Activated CD8-positive, alpha-beta T cell treated with anti-CD3 and anti-CD28 coated beads for 36 hours (primary cell): Measurements from ENCODE around the gene MRPS27. TPM values are rescaled to one million over a fixed set of nuclear protein-coding genes. Genes with fewer than 3 reads are reported as not detected.

Source experiments
- ATAC-seq: fragments of 200-7000 bp; cut with Tn5 transposase; one replicate; pipeline ENCODE4 v1.10.0; 2021; ENCODE audit warnings: mild to moderate bottlenecking, moderate library complexity
- CTCF ChIA-PET: fragments of 350-600 bp; sonication (Branson Sonifier 250); formaldehyde crosslinking; loops from one replicate; lab custom pipeline; 2021; ENCODE audit warnings: antibody characterized with exemption; lab: Charles Lee
- POLR2A ChIA-PET: fragments of 350-600 bp; sonication (Branson Sonifier 250); formaldehyde crosslinking; loops from one replicate; lab custom pipeline; 2021; ENCODE audit warnings: antibody characterized with exemption; lab: Charles Lee
- DNase-seq: peaks from one replicate; pipeline ENCODE4 v3.0.0-alpha.2; 2020
- H3K27ac Mint-ChIP-seq: one replicate; pipeline ENCODE4 v1.8.0; 2021; ENCODE audit warnings: mild to moderate bottlenecking, mixed read lengths
- H3K27me3 Mint-ChIP-seq: one replicate; pipeline ENCODE4 v1.8.0; 2021; ENCODE audit warnings: mixed read lengths
- H3K36me3 Mint-ChIP-seq: one replicate; pipeline ENCODE4 v1.8.0; 2021; ENCODE audit warnings: low read depth, mixed read lengths
- H3K4me1 Mint-ChIP-seq: one replicate; pipeline ENCODE4 v1.8.0; 2021; ENCODE audit warnings: low read depth, mixed read lengths
- H3K4me3 Mint-ChIP-seq: one replicate; pipeline ENCODE4 v1.8.0; 2021; ENCODE audit warnings: mild to moderate bottlenecking, moderate library complexity, mixed read lengths
- H3K9me3 Mint-ChIP-seq: one replicate; pipeline ENCODE4 v1.8.0; 2021; ENCODE audit warnings: mixed read lengths
- CTCF ChIP-seq: fragments of 200-600 bp; IDR thresholded peaks from one replicate; pipeline ENCODE4 v1.8.0; 2022; ENCODE audit warnings: antibody characterized with exemption, mild to moderate bottlenecking
- intact Hi-C: fragments of 100-400 bp; cut with micrococcal nuclease; formaldehyde crosslinking; loops from one replicate; pipeline ENCODE4 v1.10.0; 2022
- total RNA-seq, 2 experiments: library from RNA; stranded (reverse); gene quantifications; one replicate each; pipeline ENCODE4 v1.2.3, GENCODE V29; 2021

The MRPS27 gene
- total RNA-seq, 2 experiments from 2014 or later, result 91.5 to 99.1 TPM

- ChIA-PET CTCF (no interaction called here), POLR2A (no interaction called here)
- H3K36me3 Mint-ChIP-seq, result peaks cover 19% of the 10 kb centered on the region
- H3K4me1 Mint-ChIP-seq, result peaks cover 12% of the 10 kb centered on the region
- DNase-seq (no peak), ATAC-seq (no peak)
- H3K9me3 Mint-ChIP-seq, result no peaks in the 10 kb centered on the region
- H3K27ac Mint-ChIP-seq, result no peak overlapping the region
- no peaks in the 10 kb centered on the region for H3K27me3 Mint-ChIP-seq
- no peak overlapping the region for H3K4me3 Mint-ChIP-seq
- intact Hi-C loops, result no loop called here
- no peak for TF ChIP-seq CTCF
Observed at GRCh38 chr5:72351376-72351775, 31.3 kb upstream of the MRPS27 start.

- CTCF ChIA-PET, result no interaction called here
- POLR2A ChIA-PET, result no interaction called here
- ATAC-seq (peak; percentile 66), DNase-seq (no peak)
- Mint-ChIP-seq H3K4me1 (peaks cover 12% of the 10 kb centered on the region), H3K27ac (no peak overlapping the region), H3K36me3 (peaks cover 30% of the 10 kb centered on the region), H3K9me3 (no peaks in the 10 kb centered on the region), H3K27me3 (no peaks in the 10 kb centered on the region), H3K4me3 (no peak overlapping the region)
- intact Hi-C loops, result no loop called here
- no peak for TF ChIP-seq CTCF
Observed at GRCh38 chr5:72347801-72348308, 27.8 kb upstream of the MRPS27 start.

GRCh38 chr5:72346398-72346797 is 26.4 kb upstream of the MRPS27 start:
- TF ChIP-seq CTCF, result no peak
- intact Hi-C loops, result no loop called here
- H3K4me3 Mint-ChIP-seq, result no peak overlapping the region
- no peak overlapping the region for H3K27ac Mint-ChIP-seq
- peaks cover 12% of the 10 kb centered on the region for H3K4me1 Mint-ChIP-seq
- POLR2A ChIA-PET, result no interaction called here
- H3K9me3 Mint-ChIP-seq, result no peaks in the 10 kb centered on the region
- H3K36me3 Mint-ChIP-seq, result peaks cover 28% of the 10 kb centered on the region
- DNase-seq (no peak), ATAC-seq (no peak)
- CTCF ChIA-PET, result no interaction called here
- H3K27me3 Mint-ChIP-seq, result no peaks in the 10 kb centered on the region

- intact Hi-C loops, result no loop called here
- Mint-ChIP-seq H3K36me3 (peaks cover 36% of the 10 kb centered on the region), H3K27me3 (no peaks in the 10 kb centered on the region), H3K4me3 (no peak overlapping the region), H3K4me1 (no peaks in the 10 kb centered on the region), H3K9me3 (no peaks in the 10 kb centered on the region), H3K27ac (no peak overlapping the region)
- ChIA-PET CTCF (no interaction called here), POLR2A (no interaction called here)
- DNase-seq (no peak), ATAC-seq (no peak)
- TF ChIP-seq CTCF, result no peak
Observed at GRCh38 chr5:72338689-72339209, 18.7 kb upstream of the MRPS27 start.

GRCh38 chr5:72337159-72337558 is 17.1 kb upstream of the MRPS27 start:
- H3K9me3 Mint-ChIP-seq, result no peaks in the 10 kb centered on the region
- TF ChIP-seq CTCF, result no peak
- no peak overlapping the region for H3K27ac Mint-ChIP-seq
- CTCF ChIA-PET, result interaction anchor here (1.7 kb wide), 1 partner anchor 17 kb away, joined by 4 read pairs; no protein-coding TSS in a partner anchor
- POLR2A ChIA-PET, result no interaction called here
- DNase-seq (no peak), ATAC-seq (no peak)
- no peak overlapping the region for H3K4me3 Mint-ChIP-seq
- H3K4me1 Mint-ChIP-seq, result no peaks in the 10 kb centered on the region
- no peaks in the 10 kb centered on the region for H3K27me3 Mint-ChIP-seq
- intact Hi-C loops, result no loop called here
- H3K36me3 Mint-ChIP-seq, result peaks cover 38% of the 10 kb centered on the region
